HAP-1 (cell line): ENCODE measurements around the gene BBIP1.

Experiments
- DNase-seq, 2 experiments: peaks; one replicate each; pipeline ENCODE4 v3.0.0-alpha.2; 2016 to 2020; ENCODE audit warnings: low spot score in 2 of 2
- H3K27me3 ChIP-seq: fragments of 250-450 bp; sonication (Bioruptor Pico); 2 replicates; pipeline ENCODE4 v1.5.1; 2020; ENCODE audit warnings: low read depth, mild to moderate bottlenecking, moderate library complexity
- H3K36me3 ChIP-seq: fragments of 250-450 bp; sonication (Bioruptor Pico); replicated peaks from 2 replicates; pipeline ENCODE4 v1.5.1; 2020; ENCODE audit warnings: mild to moderate bottlenecking
- H3K4me1 ChIP-seq: fragments of 250-450 bp; sonication (Bioruptor Pico); 2 replicates; pipeline ENCODE4 v1.5.1; 2020; ENCODE audit warnings: mild to moderate bottlenecking
- H3K4me3 ChIP-seq: fragments of 250-450 bp; sonication (Bioruptor Pico); 2 replicates; pipeline ENCODE4 v1.5.1; 2020; ENCODE audit warnings: mild to moderate bottlenecking, moderate library complexity
- H3K9me3 ChIP-seq: fragments of 250-450 bp; sonication (Bioruptor Pico); 2 replicates; pipeline ENCODE4 v1.5.1; 2020; ENCODE audit warnings: mild to moderate bottlenecking, moderate library complexity
- in situ Hi-C: fragments of 300-500 bp; cut with MboI; formaldehyde crosslinking; loops from 3 replicates; pipeline ENCODE4 v1.14.3; 2020; ENCODE audit warnings: low sequenced_read_pairs, inconsistent platforms, mixed read lengths

Gene BBIP1

DNA sequence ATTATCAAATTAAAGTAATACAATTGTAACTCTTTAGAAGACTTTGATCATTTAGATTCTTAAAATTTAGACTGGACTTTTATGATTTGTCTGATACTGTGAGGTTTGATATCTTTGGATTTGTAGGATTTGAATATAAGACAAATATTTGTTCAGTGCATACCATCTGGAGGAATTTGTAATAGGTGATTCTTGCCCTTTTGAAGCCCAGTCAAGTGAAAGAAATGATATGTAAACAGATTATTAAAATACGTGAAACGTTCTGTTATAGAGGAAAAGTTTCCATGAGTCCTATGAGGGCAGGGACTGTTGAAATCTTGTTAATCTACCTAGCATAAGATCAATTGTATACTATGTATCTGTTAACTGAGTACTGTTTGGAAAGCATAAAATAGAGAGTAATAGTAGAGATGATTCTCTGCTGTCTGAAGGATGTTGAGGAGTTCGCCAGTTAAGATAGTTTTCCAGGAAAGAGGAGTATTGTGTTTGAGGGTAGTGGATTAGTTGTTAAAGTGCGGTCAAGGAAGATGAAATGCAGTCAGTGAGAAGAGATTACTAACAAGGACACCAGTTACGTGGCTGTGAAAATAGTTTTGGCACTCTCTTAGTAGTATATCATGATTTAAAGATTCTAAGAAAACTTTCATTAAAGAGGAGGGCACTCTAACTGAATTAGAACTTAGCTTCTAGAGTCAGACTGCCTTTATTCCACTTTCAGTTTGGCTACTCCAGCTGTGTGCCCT is 32.9 kb downstream of the BBIP1 start:
- no peak overlapping the region for H3K4me3 ChIP-seq
- in situ Hi-C loops, result loop anchor here (25.0 kb wide), 1 partner anchor 274 kb away; no protein-coding TSS in a partner anchor
- H3K4me1 ChIP-seq, result no peaks in the 10 kb centered on the region
- no peak for DNase-seq
- no peaks in the 10 kb centered on the region; the same call in none of the 2 replicates for H3K36me3 ChIP-seq
- H3K9me3 ChIP-seq, result no peaks in the 10 kb centered on the region
- no peaks in the 10 kb centered on the region for H3K27me3 ChIP-seq

DNA sequence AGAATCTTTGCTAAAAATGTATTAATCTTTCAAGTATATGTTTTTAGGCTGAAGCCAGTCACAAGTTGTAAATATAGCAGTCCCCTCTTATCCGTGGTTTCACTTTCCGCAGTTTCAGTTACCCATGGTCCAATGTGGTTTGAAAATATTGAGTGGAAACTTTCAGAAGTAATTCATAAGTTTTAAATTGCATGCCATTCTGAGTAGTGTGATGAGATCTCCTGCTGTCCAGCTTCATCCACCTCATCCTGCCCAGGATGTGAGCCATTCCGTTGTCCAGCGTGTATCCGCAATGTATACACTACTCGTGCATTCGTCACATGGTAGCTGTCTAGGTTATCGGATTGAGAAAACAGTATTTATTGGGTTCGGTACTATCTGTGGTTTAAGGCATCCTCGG is 35.1 kb downstream of the BBIP1 start:
- Histone ChIP-seq H3K27me3 (no peaks in the 10 kb centered on the region), H3K36me3 (no peaks in the 10 kb centered on the region; the same call in none of the 2 replicates), H3K4me3 (no peak overlapping the region), H3K9me3 (no peaks in the 10 kb centered on the region), H3K4me1 (no peaks in the 10 kb centered on the region)
- in situ Hi-C loops, result loop anchor here (25.0 kb wide), 1 partner anchor 272 kb away; no protein-coding TSS in a partner anchor
- no peak for DNase-seq

DNA sequence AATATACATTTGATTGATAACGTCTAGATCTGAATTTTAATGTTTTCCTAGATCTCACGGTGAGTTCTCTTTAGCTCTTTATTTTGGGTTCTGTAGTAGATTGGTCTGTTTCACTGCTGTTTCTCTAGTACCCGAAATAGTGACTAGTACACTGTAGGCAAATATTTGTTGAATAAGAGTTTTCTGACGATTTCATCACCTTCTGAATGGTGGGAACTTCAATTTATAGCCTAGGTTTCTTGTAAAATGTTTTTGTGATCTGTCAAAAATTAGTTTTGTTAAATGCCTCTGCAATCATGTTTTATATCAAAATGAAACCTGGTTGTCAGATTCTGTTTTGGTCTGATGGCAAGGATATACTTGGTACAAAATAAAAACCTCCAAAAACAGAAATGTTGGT is 37.1 kb downstream of the BBIP1 start:
- in situ Hi-C loops, result loop anchor here (25.0 kb wide), 1 partner anchor 270 kb away; no protein-coding TSS in a partner anchor
- H3K27me3 ChIP-seq, result no peaks in the 10 kb centered on the region

DNA sequence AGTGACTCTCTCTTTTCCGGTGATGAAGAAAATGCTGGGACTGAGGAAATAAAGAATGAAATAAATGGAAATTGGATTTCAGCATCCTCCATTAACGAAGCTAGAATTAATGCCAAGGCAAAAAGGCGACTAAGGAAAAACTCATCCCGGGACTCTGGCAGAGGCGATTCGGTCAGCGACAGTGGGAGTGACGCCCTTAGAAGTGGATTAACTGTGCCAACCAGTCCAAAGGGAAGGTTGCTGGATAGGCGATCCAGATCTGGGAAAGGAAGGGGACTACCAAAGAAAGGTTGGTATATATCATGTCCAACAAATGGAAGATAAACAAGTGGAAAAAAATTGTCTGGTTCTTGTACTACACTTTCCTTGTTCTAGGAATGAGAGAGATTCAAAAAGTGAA is 37.7 kb downstream of the BBIP1 start:
- no peaks in the 10 kb centered on the region for H3K9me3 ChIP-seq
- no peaks in the 10 kb centered on the region; the same call in none of the 2 replicates for H3K36me3 ChIP-seq
- H3K4me1 ChIP-seq, result no peaks in the 10 kb centered on the region
- in situ Hi-C loops, result loop anchor here (25.0 kb wide), 1 partner anchor 269 kb away; no protein-coding TSS in a partner anchor
- H3K27me3 ChIP-seq, result no peaks in the 10 kb centered on the region
- no peak overlapping the region for H3K4me3 ChIP-seq
- no peak for DNase-seq

More for the DNA sequence above, 37.1 kb downstream of the BBIP1 start:
- no peaks in the 10 kb centered on the region; the same call in none of the 2 replicates for H3K36me3 ChIP-seq
- H3K9me3 ChIP-seq, result no peaks in the 10 kb centered on the region
- H3K4me1 ChIP-seq, result no peaks in the 10 kb centered on the region
- no peak overlapping the region for H3K4me3 ChIP-seq
- no peak for DNase-seq

GRCh38 chr10:110880012-110880411 is 39.0 kb downstream of the BBIP1 start:
- H3K9me3 ChIP-seq, result no peaks in the 10 kb centered on the region
- H3K36me3 ChIP-seq, result no peaks in the 10 kb centered on the region; the same call in none of the 2 replicates
- no peaks in the 10 kb centered on the region for H3K4me1 ChIP-seq
- in situ Hi-C loops, result loop anchor here (25.0 kb wide), 1 partner anchor 268 kb away; no protein-coding TSS in a partner anchor
- DNase-seq, result no peak
- no peaks in the 10 kb centered on the region for H3K27me3 ChIP-seq
- H3K4me3 ChIP-seq, result no peak overlapping the region

DNA sequence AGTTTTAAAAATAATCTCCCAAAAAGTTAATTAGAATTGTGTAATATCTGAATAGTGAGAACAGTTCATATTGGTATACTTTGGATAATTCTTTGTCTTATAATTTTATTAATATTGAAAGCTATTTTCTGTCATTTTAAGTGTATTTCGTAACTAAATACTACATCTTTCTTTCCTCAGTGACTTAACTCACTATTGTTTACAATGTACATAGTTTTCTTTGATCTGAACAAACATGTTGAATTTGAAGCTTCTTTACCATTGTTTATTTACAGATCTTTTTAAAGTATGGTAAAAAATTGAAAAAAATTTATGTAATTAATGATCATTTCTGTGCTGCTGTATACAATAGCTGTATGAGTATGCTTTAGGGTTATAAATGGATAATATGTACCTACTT is 42.2 kb downstream of the BBIP1 start:
- in situ Hi-C loops, result loop anchor here (25.0 kb wide), 1 partner anchor 264 kb away; no protein-coding TSS in a partner anchor
- Histone ChIP-seq H3K4me1 (peaks cover 13% of the 10 kb centered on the region), H3K27me3 (no peaks in the 10 kb centered on the region), H3K9me3 (no peaks in the 10 kb centered on the region), H3K4me3 (no peak overlapping the region), H3K36me3 (no peaks in the 10 kb centered on the region; the same call in none of the 2 replicates)
- DNase-seq, result no peak

DNA sequence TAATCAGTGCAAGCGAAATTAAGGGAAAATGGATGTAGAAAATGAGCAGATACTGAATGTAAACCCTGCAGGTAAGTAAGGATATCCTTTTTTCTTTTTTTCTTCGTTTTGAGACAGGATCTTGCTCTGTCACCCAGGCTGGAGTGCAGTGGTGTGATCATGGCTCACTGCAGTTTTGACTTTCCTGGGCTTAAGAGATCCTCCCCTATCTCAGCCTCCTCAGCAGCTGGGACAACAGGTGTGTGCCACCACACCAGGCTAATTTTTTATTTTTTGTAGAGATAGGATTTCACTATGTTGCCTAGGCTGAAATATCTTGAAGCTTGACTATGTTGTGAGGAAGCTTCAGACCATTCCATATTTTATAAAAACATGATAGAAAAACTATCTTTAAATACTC is 43.0 kb downstream of the BBIP1 start:
- peaks cover 17% of the 10 kb centered on the region for H3K4me1 ChIP-seq
- H3K9me3 ChIP-seq, result no peaks in the 10 kb centered on the region
- H3K27me3 ChIP-seq, result no peaks in the 10 kb centered on the region
- no peaks in the 10 kb centered on the region; the same call in 1 of the 2 replicates for H3K36me3 ChIP-seq
- in situ Hi-C loops, result loop anchor here (25.0 kb wide), 1 partner anchor 264 kb away; no protein-coding TSS in a partner anchor
- H3K4me3 ChIP-seq, result no peak overlapping the region
- DNase-seq, result no peak

DNA sequence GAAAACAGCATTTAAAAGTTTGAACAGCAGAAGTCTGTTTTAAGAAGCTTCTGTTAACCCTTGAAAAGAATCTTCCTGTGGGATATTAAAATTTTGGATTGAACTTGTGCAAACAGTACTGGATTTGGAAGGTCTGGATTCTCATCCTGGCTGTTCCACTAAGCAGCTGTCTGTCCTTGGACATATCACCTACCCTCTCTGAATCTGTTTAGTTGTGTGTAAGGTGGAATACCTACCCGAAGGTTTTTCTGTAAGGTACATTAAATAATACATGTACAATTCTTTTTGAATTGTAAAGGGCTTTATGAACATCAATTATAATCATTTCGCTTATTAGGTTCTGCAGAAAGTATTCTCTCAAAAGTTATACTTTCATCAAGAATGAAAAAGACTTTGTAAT is 45.0 kb downstream of the BBIP1 start:
- Histone ChIP-seq H3K9me3 (no peaks in the 10 kb centered on the region), H3K27me3 (no peaks in the 10 kb centered on the region), H3K4me1 (peaks cover 21% of the 10 kb centered on the region), H3K4me3 (peak overlapping the region; percentile 58), H3K36me3 (no peaks in the 10 kb centered on the region; the same call in 1 of the 2 replicates)
- no peak for DNase-seq
- in situ Hi-C loops, result no loop called here

GRCh38 chr10:110872984-110873923 is 45.7 kb downstream of the BBIP1 start:
- peak overlapping the region; percentile 58 for H3K4me3 ChIP-seq
- no peaks in the 10 kb centered on the region for H3K27me3 ChIP-seq
- peaks cover 21% of the 10 kb centered on the region for H3K4me1 ChIP-seq
- DNase-seq, result peak in 1 of 2 experiments; percentile 75
- in situ Hi-C loops, result no loop called here
- no peaks in the 10 kb centered on the region; the same call in 1 of the 2 replicates for H3K36me3 ChIP-seq
- no peaks in the 10 kb centered on the region for H3K9me3 ChIP-seq

GRCh38 chr10:110872145-110872983 is 46.6 kb downstream of the BBIP1 start:
- peak; percentile 62 to 85 for DNase-seq
- no peaks in the 10 kb centered on the region for H3K36me3 ChIP-seq
- H3K27me3 ChIP-seq, result no peaks in the 10 kb centered on the region; the same call in 1 of the 2 replicates
- H3K9me3 ChIP-seq, result no peaks in the 10 kb centered on the region
- peaks cover 21% of the 10 kb centered on the region for H3K4me1 ChIP-seq
- in situ Hi-C loops, result no loop called here
- peak overlapping the region; percentile 58 for H3K4me3 ChIP-seq

GRCh38 chr10:110871298-110872084 is 47.5 kb downstream of the BBIP1 start, which contains the start of gene PDCD4:
Gene PDCD4 (plus strand): TSS chr10:110871928. CDS start chr10:110876028, 4,100 bp downstream.
- Histone ChIP-seq H3K9me3 (no peaks in the 10 kb centered on the region), H3K4me1 (peaks cover 21% of the 10 kb centered on the region), H3K27me3 (no peaks in the 10 kb centered on the region; the same call in 1 of the 2 replicates), H3K4me3 (peak within 1 kb of the TSS; percentile 58), H3K36me3 (no peaks in the 10 kb centered on the region)
- in situ Hi-C loops, result no loop called here
- DNase-seq, result peak; percentile 97 to 100

DNA sequence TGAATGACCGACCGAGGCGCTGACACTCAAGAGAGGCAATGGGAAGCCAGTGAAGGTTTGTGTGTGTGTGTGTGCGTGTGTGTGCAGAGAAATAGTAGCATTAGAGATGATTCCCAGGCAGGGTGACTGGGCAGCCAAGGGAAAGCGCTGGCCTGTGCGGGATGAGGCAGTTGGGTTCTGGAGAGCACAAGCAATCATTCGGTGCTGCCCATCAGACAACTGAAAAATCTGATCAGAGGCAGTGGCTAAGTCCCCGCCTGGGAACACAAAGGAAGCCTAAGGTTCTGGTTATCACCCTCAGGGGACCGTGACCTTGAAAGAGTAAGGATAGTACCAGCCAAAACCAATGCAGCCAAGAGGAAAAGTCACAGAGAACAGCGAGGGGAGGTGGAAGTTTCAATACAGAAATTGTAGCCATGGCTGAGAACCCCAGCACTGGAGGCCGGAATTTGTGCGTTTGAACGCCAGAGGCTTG is 48.1 kb downstream of the BBIP1 start:
- Histone ChIP-seq H3K4me3 (no peak overlapping the region; the same call in 1 of the 2 replicates), H3K36me3 (no peaks in the 10 kb centered on the region), H3K4me1 (peaks cover 22% of the 10 kb centered on the region), H3K27me3 (no peaks in the 10 kb centered on the region; the same call in 1 of the 2 replicates), H3K9me3 (no peaks in the 10 kb centered on the region)
- DNase-seq, result peak in 1 of 2 experiments; percentile 18
- in situ Hi-C loops, result no loop called here
